Measurements from ENCODE around the gene SPNS3. TPM values are rescaled to one million over a fixed set of nuclear protein-coding genes. Genes with fewer than 3 reads are reported as not detected.

SPNS3 gene
- total and polyA plus RNA-seq, 4 donors, result 0.16 to 2.3 (median 0.24) TPM

GRCh38 chr17:4497101-4497824, 63.5 kb downstream of the SPNS3 start:
- Histone ChIP-seq H3K36me3 (ENCODE audit: control insufficient read depth in 4 of 4, insufficient read depth in 3 of 4, low read depth in 1 of 4, low read length in 3 of 4) (no peaks in the 10 kb centered on the region), H3K9me3 (ENCODE audit: control insufficient read depth in 4 of 4, low read length in 3 of 4) (no peaks in the 10 kb centered on the region), H3K4me1 (ENCODE audit: control insufficient read depth in 4 of 4, insufficient read depth in 4 of 4, low read length in 3 of 4) (peaks cover 9 to 43% (median 27%) of the 10 kb centered on the region in 4 donors), H3K9ac (ENCODE audit: low read depth in 1 of 2, low read length in 2 of 2) (peak overlapping the region; percentile 37 to 65), H3K27me3 (ENCODE audit: control insufficient read depth in 4 of 4, insufficient read depth in 4 of 4, low read length in 3 of 4) (no peaks in the 10 kb centered on the region), H3K4me3 (ENCODE audit: low read depth in 1 of 3, low read length in 3 of 3) (peak overlapping the region in 2 of 3 donors; percentile 36 to 54), H3K27ac (ENCODE audit: low read depth in 1 of 2, low read length in 2 of 2) (peak overlapping the region; percentile 82 to 86)
- WGBS, result 35% methylated on average over 23 of the region's 23 CpGs
- TF ChIP-seq FOXA1 (IDR thresholded peaks at IDR 0.05) (peak; percentile 20), HNF4A (conservative IDR thresholded peaks at IDR 0.05) (peak; percentile 59 to 61), YY1 (IDR thresholded peaks at IDR 0.05) (no peak), FOXA2 (IDR thresholded peaks at IDR 0.05) (no peak), HNF4G (IDR thresholded peaks at IDR 0.05) (no peak), JUND (IDR thresholded peaks at IDR 0.05) (no peak), CTCF (IDR thresholded peaks at IDR 0.05; ENCODE audit: low read depth, low read length, missing input control) (no peak), RXRA (IDR thresholded peaks at IDR 0.05) (peak; percentile 68 to 72), RAD21 (IDR thresholded peaks at IDR 0.05) (peak; percentile 11 to 43), ATF3 (IDR thresholded peaks at IDR 0.05) (no peak), NR2F2 (IDR thresholded peaks at IDR 0.05) (no peak), ZBTB33 (IDR thresholded peaks at IDR 0.05) (no peak), MAX (IDR thresholded peaks at IDR 0.05) (no peak), TAF1 (conservative IDR thresholded peaks at IDR 0.05) (peak; percentile 56), GABPA (IDR thresholded peaks at IDR 0.05 in 1 of 2, conservative IDR thresholded peaks at IDR 0.05 in 1 of 2) (no peak), REST (IDR thresholded peaks at IDR 0.05) (peak; percentile 59), EGR1 (IDR thresholded peaks at IDR 0.05; ENCODE audit: low read depth in 2 of 2) (no peak), SP1 (IDR thresholded peaks at IDR 0.05) (peak; percentile 95)
- DNase-seq (ENCODE audit: low spot score), result no peak

Data from liver (tissue), 9 donors.